Adipocyte (in vitro differentiated cells): ENCODE measurements around the gene LRIG2.
"Not testable (repeated sequence)": the region's sequence is repeated elsewhere in the genome, so short reads cannot be mapped to it uniquely, and the experiment has no call there.

Experiments used
- DNase-seq: peaks from one replicate; pipeline ENCODE4 v3.0.0-alpha.2; 2015; ENCODE audit warnings: low read depth
- H3K27me3 ChIP-seq: replicated peaks from 2 replicates; pipeline ENCODE4 v1.7.0; 2013; ENCODE audit warnings: mild to moderate bottlenecking, low read length, moderate library complexity; ENCODE audit not compliant: control insufficient read depth, insufficient read depth
- H3K36me3 ChIP-seq: 2 replicates; pipeline ENCODE4 v1.7.0; 2013; ENCODE audit warnings: low read length, mild to moderate bottlenecking, moderate library complexity; ENCODE audit not compliant: control insufficient read depth, insufficient read depth, severe bottlenecking
- H3K4me1 ChIP-seq: 2 replicates; pipeline ENCODE4 v1.7.0; 2013; ENCODE audit warnings: mild to moderate bottlenecking, low read length, moderate library complexity; ENCODE audit not compliant: control insufficient read depth, insufficient read depth
- H3K4me3 ChIP-seq: 2 replicates; pipeline ENCODE4 v1.7.0; 2013; ENCODE audit warnings: mild to moderate bottlenecking, low read length, moderate library complexity
- H3K9ac ChIP-seq: 2 replicates; pipeline ENCODE4 v1.7.0; 2013; ENCODE audit warnings: mild to moderate bottlenecking, low read length, moderate library complexity
- H3K9me3 ChIP-seq: 2 replicates; pipeline ENCODE4 v1.7.0; 2013; ENCODE audit warnings: mild to moderate bottlenecking, low read length, moderate library complexity; ENCODE audit not compliant: control insufficient read depth

Gene LRIG2

GRCh38 chr1:113063456-113063855 is 9.5 kb upstream of the LRIG2 start:
- not testable (repeated sequence) for H3K4me1 ChIP-seq, H3K4me3 ChIP-seq, H3K9me3 ChIP-seq, H3K36me3 ChIP-seq, H3K9ac ChIP-seq, DNase-seq, H3K27me3 ChIP-seq

- Histone ChIP-seq H3K9me3 (no peaks in the 10 kb centered on the region), H3K36me3 (peaks cover 1% of the 10 kb centered on the region), H3K9ac (peak overlapping the region; percentile 99), H3K27me3 (no peaks in the 10 kb centered on the region), H3K4me3 (peak overlapping the region; percentile 97), H3K4me1 (peaks cover 28% of the 10 kb centered on the region)
- no peak for DNase-seq
Observed at GRCh38 chr1:113072141-113072756, 749 bp upstream of the LRIG2 start.

GRCh38 chr1:113073479-113073950 is 517 bp downstream of the LRIG2 start:
- H3K9me3 ChIP-seq = no peaks in the 10 kb centered on the region
- no peaks in the 10 kb centered on the region for H3K27me3 ChIP-seq
- peaks cover 28% of the 10 kb centered on the region for H3K4me1 ChIP-seq
- H3K36me3 ChIP-seq = peaks cover 11% of the 10 kb centered on the region
- DNase-seq = peak; percentile 88
- H3K9ac ChIP-seq = peak overlapping the region; percentile 99
- peak overlapping the region; percentile 97 for H3K4me3 ChIP-seq

GRCh38 chr1:113074237-113074636 is 1.2 kb downstream of the LRIG2 start:
- Histone ChIP-seq H3K36me3 (peaks cover 12% of the 10 kb centered on the region), H3K27me3 (no peaks in the 10 kb centered on the region), H3K9ac (peak overlapping the region; percentile 99), H3K4me3 (peak overlapping the region; percentile 97), H3K9me3 (no peaks in the 10 kb centered on the region), H3K4me1 (peaks cover 28% of the 10 kb centered on the region)
- DNase-seq = no peak

- not testable (repeated sequence) for H3K9me3 ChIP-seq, H3K4me3 ChIP-seq, H3K27me3 ChIP-seq, DNase-seq, H3K9ac ChIP-seq
- Histone ChIP-seq H3K4me1 (peaks cover 21% of the 10 kb centered on the region), H3K36me3 (peaks cover 12% of the 10 kb centered on the region)
Observed at GRCh38 chr1:113077978-113078377, 5.0 kb downstream of the LRIG2 start.

GRCh38 chr1:113086541-113086940 is 13.5 kb downstream of the LRIG2 start:
- H3K9me3 ChIP-seq = no peaks in the 10 kb centered on the region
- DNase-seq = no peak
- H3K36me3 ChIP-seq = peaks cover 14% of the 10 kb centered on the region
- no peak overlapping the region for H3K9ac ChIP-seq
- H3K27me3 ChIP-seq = no peaks in the 10 kb centered on the region
- H3K4me3 ChIP-seq = no peak overlapping the region
- H3K4me1 ChIP-seq = peaks cover 6% of the 10 kb centered on the region

- Histone ChIP-seq H3K4me3 (no peak overlapping the region), H3K27me3 (no peaks in the 10 kb centered on the region), H3K9ac (no peak overlapping the region)
Observed at GRCh38 chr1:113088972-113089371, 16.0 kb downstream of the LRIG2 start.

GRCh38 chr1:113090051-113090450 is 17.1 kb downstream of the LRIG2 start:
- Histone ChIP-seq H3K4me3 (no peak overlapping the region), H3K4me1 (peaks cover 6% of the 10 kb centered on the region), H3K27me3 (no peaks in the 10 kb centered on the region), H3K36me3 (peaks cover 35% of the 10 kb centered on the region), H3K9me3 (no peaks in the 10 kb centered on the region), H3K9ac (no peak overlapping the region)
- no peak for DNase-seq

More at GRCh38 chr1:113088972-113089371, 16.0 kb downstream of the LRIG2 start:
- peaks cover 27% of the 10 kb centered on the region for H3K36me3 ChIP-seq
- peaks cover 6% of the 10 kb centered on the region for H3K4me1 ChIP-seq
- H3K9me3 ChIP-seq = no peaks in the 10 kb centered on the region
- DNase-seq = no peak

GRCh38 chr1:113091988-113092594 is 19.1 kb downstream of the LRIG2 start:
- Histone ChIP-seq H3K27me3 (no peaks in the 10 kb centered on the region), H3K36me3 (peaks cover 41% of the 10 kb centered on the region), H3K9ac (no peak overlapping the region), H3K9me3 (no peaks in the 10 kb centered on the region), H3K4me1 (peaks cover 6% of the 10 kb centered on the region), H3K4me3 (no peak overlapping the region)
- DNase-seq = no peak

GRCh38 chr1:113094506-113094905 is 21.5 kb downstream of the LRIG2 start:
- no peak for DNase-seq
- Histone ChIP-seq H3K4me3 (no peak overlapping the region), H3K27me3 (no peaks in the 10 kb centered on the region), H3K4me1 (no peaks in the 10 kb centered on the region), H3K36me3 (peaks cover 66% of the 10 kb centered on the region), H3K9ac (no peak overlapping the region), H3K9me3 (no peaks in the 10 kb centered on the region)

- Histone ChIP-seq H3K36me3 (peaks cover 80% of the 10 kb centered on the region), H3K4me1 (no peaks in the 10 kb centered on the region), H3K27me3 (no peaks in the 10 kb centered on the region), H3K9ac (no peak overlapping the region), H3K9me3 (no peaks in the 10 kb centered on the region), H3K4me3 (no peak overlapping the region)
- DNase-seq = no peak
Observed at GRCh38 chr1:113095790-113096455, 22.9 kb downstream of the LRIG2 start.
